Spinal cord (tissue), 10 donors: ENCODE results near the gene ZNF225. TPM values are rescaled to one million over a fixed set of nuclear protein-coding genes. Genes with fewer than 3 reads are reported as not detected.
"Not testable (repeated sequence)": the region's sequence is repeated elsewhere in the genome, so short reads cannot be mapped to it uniquely, and the experiment has no call there.

Source experiments
- DNase-seq, 6 donors: peaks; one replicate each; pipeline versions ENCODE4 v3.0.0 to v3.0.0-alpha.2; 2013 to 2015; ENCODE audit warnings: low spot score in 6 of 6, low read depth in 4 of 6
- H3K27ac ChIP-seq: one replicate; pipeline ENCODE4 v1.5.1; 2013; ENCODE audit warnings: low read depth, low read length, control low read depth
- H3K27me3 ChIP-seq: one replicate; pipeline ENCODE4 v1.6.1; 2013; ENCODE audit warnings: low read length; ENCODE audit not compliant: control insufficient read depth, insufficient read depth
- H3K36me3 ChIP-seq: one replicate; pipeline ENCODE4 v1.6.1; 2013; ENCODE audit warnings: low read length; ENCODE audit not compliant: control insufficient read depth, insufficient read depth
- H3K4me1 ChIP-seq: one replicate; pipeline ENCODE4 v1.6.1; 2013; ENCODE audit warnings: low read length; ENCODE audit not compliant: control insufficient read depth, insufficient read depth
- H3K4me3 ChIP-seq: one replicate; pipeline ENCODE4 v1.5.1; 2013; ENCODE audit warnings: low read depth, low read length, control low read depth
- H3K9me3 ChIP-seq: one replicate; pipeline ENCODE4 v1.6.1; 2013; ENCODE audit warnings: low read length; ENCODE audit not compliant: control insufficient read depth, insufficient read depth
- WGBS: methylation state at CpG from one replicate; pipeline ENCODE4 v1.1.5; 2013; ENCODE audit warnings: missing lambda C conversion rate; ENCODE audit not compliant: insufficient coverage; 5-methylcytosine and 5-hydroxymethylcytosine counted together
- polyA plus RNA-seq, 2 donors: library from polyadenylated mRNA; unstranded; fragments of 120-200 nt; gene quantifications; one replicate each; pipeline ENCODE4 v1.2.1, GENCODE V29; 2013; ENCODE audit not compliant: insufficient read length in 2 of 2
- total RNA-seq, 2 donors: library from RNA; depleted of rRNA in 1 of 2; stranded (reverse); fragments of 120-200 nt in 1 of 2; fragments of >200 nt in 1 of 2; gene quantifications; one replicate each; pipeline versions ENCODE4 v1.2.3 to v1.2.4, GENCODE V29; 2013 to 2014
- donor health status: healthy.

ZNF225 gene
- total and polyA plus RNA-seq, 4 donors: 6.5 to 13.4 (median 10.2) TPM

GRCh38 chr19:44107751-44108150 is 5.4 kb upstream of the ZNF225 start:
- Histone ChIP-seq H3K36me3 (peaks cover 16% of the 10 kb centered on the region), H3K27ac (no peak overlapping the region)

DNA sequence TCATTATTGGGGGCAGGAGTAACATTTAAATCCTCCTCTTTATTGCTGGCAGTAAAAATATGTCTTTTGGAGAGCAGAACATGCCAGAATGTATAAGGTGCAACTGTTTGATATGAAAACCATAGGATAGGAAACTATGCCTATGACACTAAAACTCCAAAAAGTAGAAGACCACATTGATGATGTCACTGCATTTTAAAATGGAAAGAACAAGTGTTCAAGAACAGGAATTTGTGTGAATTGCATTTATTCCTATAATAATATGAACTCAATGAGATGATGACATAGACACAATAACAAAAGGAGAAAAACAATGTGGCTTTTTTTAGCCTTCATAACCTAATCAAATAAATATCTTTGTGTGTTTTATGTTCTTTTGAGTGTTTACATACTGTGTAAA is 3.7 kb upstream of the ZNF225 start:
- H3K36me3 ChIP-seq: peaks cover 12% of the 10 kb centered on the region
- peaks cover 2% of the 10 kb centered on the region for H3K4me1 ChIP-seq
- H3K27me3 ChIP-seq: no peaks in the 10 kb centered on the region
- H3K9me3 ChIP-seq: peaks cover 13% of the 10 kb centered on the region
- H3K4me3 ChIP-seq: no peak overlapping the region
- no peak for DNase-seq
- no peak overlapping the region for H3K27ac ChIP-seq

More at GRCh38 chr19:44107751-44108150, 5.4 kb upstream of the ZNF225 start:
- no peak for DNase-seq
- no peaks in the 10 kb centered on the region for H3K27me3 ChIP-seq
- H3K4me1 ChIP-seq: no peaks in the 10 kb centered on the region
- H3K4me3 ChIP-seq: no peak overlapping the region
- 90% methylated on average over 2 of the region's 3 CpGs for WGBS
- peaks cover 13% of the 10 kb centered on the region for H3K9me3 ChIP-seq

GRCh38 chr19:44111910-44112463 is 1.2 kb upstream of the ZNF225 start:
- peak in 3 of 6 donors; percentile 9 to 92 (median 75) for DNase-seq
- peaks cover 14% of the 10 kb centered on the region for H3K36me3 ChIP-seq
- no peaks in the 10 kb centered on the region for H3K27me3 ChIP-seq
- H3K27ac ChIP-seq: peak overlapping the region; percentile 25
- H3K9me3 ChIP-seq: peaks cover 11% of the 10 kb centered on the region
- peak overlapping the region; percentile 86 for H3K4me3 ChIP-seq
- 10% methylated on average over 12 of the region's 17 CpGs for WGBS
- H3K4me1 ChIP-seq: peaks cover 4% of the 10 kb centered on the region

DNA sequence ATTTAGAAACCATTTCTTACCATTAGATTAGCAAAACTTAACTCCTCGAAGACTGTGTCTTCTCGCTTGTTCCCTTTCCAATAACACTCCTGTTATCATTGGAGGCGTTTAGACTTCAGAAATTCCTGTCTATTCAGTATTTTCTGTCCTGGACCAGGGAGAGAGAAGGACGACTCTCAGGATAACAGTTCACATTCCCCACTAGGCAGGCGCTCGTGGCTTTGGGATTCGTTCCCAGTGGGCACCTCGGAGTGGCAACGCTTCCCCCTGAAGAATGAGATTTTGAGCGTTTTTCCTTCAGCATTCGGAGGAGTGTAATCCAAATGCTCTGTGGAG is 429 bp upstream of the ZNF225 start:
- Histone ChIP-seq H3K27me3 (no peaks in the 10 kb centered on the region), H3K9me3 (peaks cover 6% of the 10 kb centered on the region), H3K36me3 (peaks cover 10% of the 10 kb centered on the region), H3K4me1 (peaks cover 4% of the 10 kb centered on the region), H3K27ac (peak overlapping the region; percentile 87), H3K4me3 (peak overlapping the region; percentile 86)
- no peak for DNase-seq
- WGBS: 0% methylated on average over 9 of the region's 11 CpGs

GRCh38 chr19:44113784-44114390 is 688 bp downstream of the ZNF225 start:
- WGBS: 3% methylated on average over 10 of the region's 18 CpGs
- H3K27ac ChIP-seq: peak overlapping the region; percentile 82
- DNase-seq: no peak

GRCh38 chr19:44121162-44121561 is 8.0 kb downstream of the ZNF225 start:
- H3K36me3 ChIP-seq: peaks cover 27% of the 10 kb centered on the region
- not testable (repeated sequence) for H3K4me1 ChIP-seq
- WGBS: 80% methylated on average over 2 of the region's 4 CpGs

More at GRCh38 chr19:44113784-44114390, 688 bp downstream of the ZNF225 start:
- H3K27me3 ChIP-seq: no peaks in the 10 kb centered on the region
- peaks cover 6% of the 10 kb centered on the region for H3K9me3 ChIP-seq
- H3K4me1 ChIP-seq: peaks cover 4% of the 10 kb centered on the region
- H3K4me3 ChIP-seq: peak overlapping the region; percentile 86
- H3K36me3 ChIP-seq: peaks cover 17% of the 10 kb centered on the region

GRCh38 chr19:44131955-44132354 is 18.8 kb downstream of the ZNF225 start:
- no peak overlapping the region for H3K4me3 ChIP-seq
- H3K27me3 ChIP-seq: no peaks in the 10 kb centered on the region
- H3K27ac ChIP-seq: no peak overlapping the region
- 65% methylated on average over 2 of the region's 5 CpGs for WGBS
- H3K4me1 ChIP-seq: no peaks in the 10 kb centered on the region
- H3K36me3 ChIP-seq: peaks cover 10% of the 10 kb centered on the region
- DNase-seq: no peak
- H3K9me3 ChIP-seq: no peaks in the 10 kb centered on the region

More at GRCh38 chr19:44121162-44121561, 8.0 kb downstream of the ZNF225 start:
- DNase-seq, H3K4me3 ChIP-seq, H3K27me3 ChIP-seq, H3K27ac ChIP-seq, H3K9me3 ChIP-seq: not testable (repeated sequence)

DNA sequence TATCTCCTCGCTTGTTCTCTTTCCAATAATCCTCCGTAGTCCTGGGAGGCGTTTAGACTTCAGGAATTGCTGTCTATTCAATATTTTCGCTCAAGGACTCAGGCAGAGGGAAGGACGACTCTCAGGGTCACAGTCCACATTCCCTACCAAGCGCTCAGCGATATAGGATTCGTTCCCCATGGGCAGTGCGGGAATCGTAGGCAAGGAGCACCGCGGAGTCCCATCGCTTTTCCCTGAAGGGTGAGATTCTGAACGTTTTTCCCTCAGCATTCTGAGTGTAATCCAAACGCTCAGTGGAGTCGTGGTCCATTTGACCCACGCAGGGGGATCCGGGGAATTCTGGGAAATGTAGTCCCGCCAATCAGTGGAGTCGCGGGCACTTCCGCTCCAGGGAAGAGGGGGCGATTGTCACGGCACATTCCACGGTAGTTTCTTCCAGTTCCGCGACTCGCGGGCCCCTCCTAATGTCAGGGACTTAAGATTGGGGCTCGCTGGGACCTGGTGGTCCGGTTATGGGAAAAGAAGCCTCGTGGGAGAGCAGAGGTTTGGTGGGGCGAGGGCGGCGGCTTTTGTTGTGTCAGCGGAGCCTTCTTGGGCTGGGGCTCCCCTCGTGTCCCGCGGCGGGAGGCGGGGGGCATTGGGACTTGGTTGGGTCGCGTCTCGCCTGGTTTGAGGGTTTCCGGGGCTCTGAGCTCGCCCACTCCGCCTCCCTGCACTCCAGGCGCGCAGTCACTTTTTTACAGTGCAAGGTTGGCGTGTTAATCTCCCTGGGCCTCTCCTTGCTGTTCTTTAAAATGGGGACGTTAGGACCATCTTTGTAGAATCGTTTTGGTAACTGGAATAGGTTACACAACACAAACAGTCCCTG is 28.2 kb downstream of the ZNF225 start, which contains the start of gene ZNF234:
Gene ZNF234 (plus strand): TSS at position 364 of the 868 bp plus-strand sequence. CDS start 3,079 bp downstream, outside the sequence.
- Histone ChIP-seq H3K27me3 (no peaks in the 10 kb centered on the region), H3K9me3 (no peaks in the 10 kb centered on the region), H3K4me1 (peaks cover 6% of the 10 kb centered on the region), H3K27ac (peak within 1 kb of the TSS; percentile 85), H3K36me3 (peaks cover 9% of the 10 kb centered on the region), H3K4me3 (peak within 1 kb of the TSS; percentile 95)
- under 1% methylated on average over 45 of the region's 52 CpGs for WGBS
- DNase-seq: peak; percentile 76 to 98 (median 88)

GRCh38 chr19:44142059-44142433 is 28.8 kb downstream of the ZNF225 start:
- no peaks in the 10 kb centered on the region for H3K27me3 ChIP-seq
- DNase-seq: peak in 1 of 6 donors; percentile 4
- no peak overlapping the region for H3K27ac ChIP-seq
- peaks cover 6% of the 10 kb centered on the region for H3K4me1 ChIP-seq
- H3K4me3 ChIP-seq: peak overlapping the region; percentile 95
- 0% methylated on average over 9 of the region's 13 CpGs for WGBS
- H3K9me3 ChIP-seq: no peaks in the 10 kb centered on the region
- H3K36me3 ChIP-seq: peaks cover 9% of the 10 kb centered on the region
